ENCODE results near the gene ACAD11.

ACAD11 gene

DNA sequence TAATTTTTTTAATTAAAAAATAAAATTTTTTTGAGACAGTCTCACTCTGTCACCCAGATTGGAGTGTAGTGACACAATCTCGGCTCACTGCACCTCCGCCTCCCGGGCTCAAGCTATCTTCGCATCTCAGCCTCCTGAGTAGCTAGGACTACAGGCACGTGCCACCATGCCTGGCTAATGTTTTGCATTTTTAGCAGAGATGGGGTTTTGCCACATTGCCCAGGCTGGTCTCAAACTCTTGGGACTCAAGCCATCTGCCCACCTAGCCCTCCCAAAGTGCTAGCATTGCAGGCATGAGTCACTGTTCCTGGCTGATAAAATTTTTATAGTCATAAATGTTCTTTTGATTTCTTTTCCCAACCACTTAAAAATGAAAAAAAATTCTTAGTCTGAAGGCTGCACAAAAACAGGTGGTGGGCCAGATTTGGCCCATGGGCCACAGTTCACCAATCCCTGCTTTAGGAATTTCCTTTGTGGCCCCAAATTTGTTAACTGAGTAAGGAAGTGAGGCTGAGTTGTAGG lies 9.7 kb upstream of the ACAD11 start:
- H3K4me1 ChIP-seq (ENCODE audit: control insufficient read depth in 1 of 2, insufficient read depth in 2 of 2, low read length in 2 of 2) = no peaks in the 10 kb centered on the region
- no peak overlapping the region for H3K9ac ChIP-seq (ENCODE audit: low read length)
- no peak overlapping the region for H2AFZ ChIP-seq (ENCODE audit: insufficient read depth, low read length, poor library complexity)
- no peak overlapping the region for H3K23ac ChIP-seq (ENCODE audit: low read length)
- no peak overlapping the region for H3K4ac ChIP-seq (ENCODE audit: low read depth, low read length)
- H2AK5ac ChIP-seq (ENCODE audit: low read length) = no peak overlapping the region
- no peak overlapping the region for H2BK12ac ChIP-seq (ENCODE audit: low read length)
- WGBS (ENCODE audit: extremely low coverage, insufficient coverage, insufficient read length) = no CpG with 5 or more reads among the region's 5 CpGs
- H2BK120ac ChIP-seq (ENCODE audit: insufficient read depth, low read length, poor library complexity) = no peak overlapping the region
- no peaks in the 10 kb centered on the region for H3K9me3 ChIP-seq (ENCODE audit: insufficient read depth, low read depth, low read length)
- no peak overlapping the region for H3K4me2 ChIP-seq (ENCODE audit: low read length)
- H3K14ac ChIP-seq (ENCODE audit: low read length) = no peak overlapping the region
- peaks cover 4 to 6% of the 10 kb centered on the region in 2 experiments for H3K36me3 ChIP-seq (ENCODE audit: control insufficient read depth in 1 of 2, insufficient read depth in 2 of 2, low read length in 2 of 2)
- no peak overlapping the region for H3K27ac ChIP-seq (ENCODE audit: low read depth, low read length)
- H4K91ac ChIP-seq (ENCODE audit: low read depth, low read length) = no peak overlapping the region
- no peak overlapping the region for H3K18ac ChIP-seq (ENCODE audit: low read length)
- DNase-seq = no peak
- no peak overlapping the region for H2BK5ac ChIP-seq (ENCODE audit: low read depth, low read length, poor library complexity)
- no peak overlapping the region for H4K12ac ChIP-seq (ENCODE audit: low read depth, low read length)
- H3K79me1 ChIP-seq (ENCODE audit: low read length) = no peaks in the 10 kb centered on the region
- no peak overlapping the region for H3K4me3 ChIP-seq (ENCODE audit: low read depth, low read length)
- H4K8ac ChIP-seq (ENCODE audit: low read depth, low read length) = no peak overlapping the region
- H3K79me2 ChIP-seq (ENCODE audit: control insufficient read depth, insufficient read depth, low read length, poor library complexity) = no peaks in the 10 kb centered on the region
- H3K27me3 ChIP-seq (ENCODE audit: insufficient read depth, low read length) = no peaks in the 10 kb centered on the region

- no peak for DNase-seq
Observed at GRCh38 chr3:132665230-132665745, 5.7 kb upstream of the ACAD11 start.

GRCh38 chr3:132662212-132662611 lies 2.6 kb upstream of the ACAD11 start:
- no peak overlapping the region for H3K4me2 ChIP-seq (ENCODE audit: low read length)
- no peaks in the 10 kb centered on the region for H3K36me3 ChIP-seq (ENCODE audit: control insufficient read depth in 1 of 2, insufficient read depth in 2 of 2, low read length in 2 of 2)
- no peak overlapping the region for H2BK12ac ChIP-seq (ENCODE audit: low read length)
- no peak overlapping the region for H2AFZ ChIP-seq (ENCODE audit: insufficient read depth, low read length, poor library complexity)
- H2AK5ac ChIP-seq (ENCODE audit: low read length) = no peak overlapping the region
- no peak overlapping the region for H2BK5ac ChIP-seq (ENCODE audit: low read depth, low read length, poor library complexity)
- peaks cover 5% of the 10 kb centered on the region for H3K79me2 ChIP-seq (ENCODE audit: control insufficient read depth, insufficient read depth, low read length, poor library complexity)
- H3K4ac ChIP-seq (ENCODE audit: low read depth, low read length) = no peak overlapping the region
- no peaks in the 10 kb centered on the region for H3K9me3 ChIP-seq (ENCODE audit: insufficient read depth, low read depth, low read length)
- no peak for DNase-seq
- no peak overlapping the region for H2BK120ac ChIP-seq (ENCODE audit: insufficient read depth, low read length, poor library complexity)
- H3K23ac ChIP-seq (ENCODE audit: low read length) = no peak overlapping the region
- H4K8ac ChIP-seq (ENCODE audit: low read depth, low read length) = no peak overlapping the region
- H3K4me1 ChIP-seq (ENCODE audit: control insufficient read depth in 1 of 2, insufficient read depth in 2 of 2, low read length in 2 of 2) = peaks cover 0 to 2% of the 10 kb centered on the region in 2 experiments
- peaks cover 8% of the 10 kb centered on the region for H3K79me1 ChIP-seq (ENCODE audit: low read length)
- H3K27ac ChIP-seq (ENCODE audit: low read depth, low read length) = no peak overlapping the region
- H3K4me3 ChIP-seq (ENCODE audit: low read depth, low read length) = no peak overlapping the region
- no peak overlapping the region for H4K91ac ChIP-seq (ENCODE audit: low read depth, low read length)
- H3K9ac ChIP-seq (ENCODE audit: low read length) = no peak overlapping the region
- H3K14ac ChIP-seq (ENCODE audit: low read length) = no peak overlapping the region
- no peak overlapping the region for H4K12ac ChIP-seq (ENCODE audit: low read depth, low read length)
- no peak overlapping the region for H3K18ac ChIP-seq (ENCODE audit: low read length)
- no peaks in the 10 kb centered on the region for H3K27me3 ChIP-seq (ENCODE audit: insufficient read depth, low read length)

More at GRCh38 chr3:132665230-132665745, 5.7 kb upstream of the ACAD11 start:
- no peak overlapping the region for H3K4me3 ChIP-seq (ENCODE audit: low read depth, low read length)
- no peak overlapping the region for H2BK12ac ChIP-seq (ENCODE audit: low read length)
- H3K27ac ChIP-seq (ENCODE audit: low read depth, low read length) = no peak overlapping the region
- H3K27me3 ChIP-seq (ENCODE audit: insufficient read depth, low read length) = no peaks in the 10 kb centered on the region
- no peak overlapping the region for H4K91ac ChIP-seq (ENCODE audit: low read depth, low read length)
- H3K18ac ChIP-seq (ENCODE audit: low read length) = no peak overlapping the region
- H3K4me2 ChIP-seq (ENCODE audit: low read length) = no peak overlapping the region
- H3K9ac ChIP-seq (ENCODE audit: low read length) = no peak overlapping the region
- H3K36me3 ChIP-seq (ENCODE audit: control insufficient read depth in 1 of 2, insufficient read depth in 2 of 2, low read length in 2 of 2) = no peaks in the 10 kb centered on the region
- no peak overlapping the region for H4K12ac ChIP-seq (ENCODE audit: low read depth, low read length)
- no peak overlapping the region for H3K14ac ChIP-seq (ENCODE audit: low read length)
- H2BK5ac ChIP-seq (ENCODE audit: low read depth, low read length, poor library complexity) = no peak overlapping the region
- H2AK5ac ChIP-seq (ENCODE audit: low read length) = no peak overlapping the region
- peaks cover 3% of the 10 kb centered on the region for H3K79me1 ChIP-seq (ENCODE audit: low read length)
- peaks cover 3% of the 10 kb centered on the region for H3K79me2 ChIP-seq (ENCODE audit: control insufficient read depth, insufficient read depth, low read length, poor library complexity)
- H4K8ac ChIP-seq (ENCODE audit: low read depth, low read length) = no peak overlapping the region
- no CpG with 5 or more reads among the region's 3 CpGs for WGBS (ENCODE audit: extremely low coverage, insufficient coverage, insufficient read length)
- no peaks in the 10 kb centered on the region for H3K9me3 ChIP-seq (ENCODE audit: insufficient read depth, low read depth, low read length)
- no peak overlapping the region for H2BK120ac ChIP-seq (ENCODE audit: insufficient read depth, low read length, poor library complexity)
- no peak overlapping the region for H3K23ac ChIP-seq (ENCODE audit: low read length)
- H3K4me1 ChIP-seq (ENCODE audit: control insufficient read depth in 1 of 2, insufficient read depth in 2 of 2, low read length in 2 of 2) = no peaks in the 10 kb centered on the region
- no peak overlapping the region for H3K4ac ChIP-seq (ENCODE audit: low read depth, low read length)
- H2AFZ ChIP-seq (ENCODE audit: insufficient read depth, low read length, poor library complexity) = no peak overlapping the region

GRCh38 chr3:132661101-132661500 lies 1.5 kb upstream of the ACAD11 start:
- H3K9ac ChIP-seq (ENCODE audit: low read length) = no peak overlapping the region
- no peak overlapping the region for H2AK5ac ChIP-seq (ENCODE audit: low read length)
- H3K27me3 ChIP-seq (ENCODE audit: insufficient read depth, low read length) = no peaks in the 10 kb centered on the region
- no peak overlapping the region for H3K4ac ChIP-seq (ENCODE audit: low read depth, low read length)
- H3K4me2 ChIP-seq (ENCODE audit: low read length) = peak overlapping the region; percentile 100
- H3K9me3 ChIP-seq (ENCODE audit: insufficient read depth, low read depth, low read length) = no peaks in the 10 kb centered on the region
- no peak overlapping the region for H3K4me3 ChIP-seq (ENCODE audit: low read depth, low read length)
- peaks cover 5% of the 10 kb centered on the region for H3K79me2 ChIP-seq (ENCODE audit: control insufficient read depth, insufficient read depth, low read length, poor library complexity)
- peaks cover 8% of the 10 kb centered on the region for H3K79me1 ChIP-seq (ENCODE audit: low read length)
- no peak overlapping the region for H3K23ac ChIP-seq (ENCODE audit: low read length)
- H4K8ac ChIP-seq (ENCODE audit: low read depth, low read length) = no peak overlapping the region
- no peak overlapping the region for H2BK12ac ChIP-seq (ENCODE audit: low read length)
- H4K12ac ChIP-seq (ENCODE audit: low read depth, low read length) = no peak overlapping the region
- H3K14ac ChIP-seq (ENCODE audit: low read length) = no peak overlapping the region
- H2AFZ ChIP-seq (ENCODE audit: insufficient read depth, low read length, poor library complexity) = no peak overlapping the region
- H3K27ac ChIP-seq (ENCODE audit: low read depth, low read length) = no peak overlapping the region
- no CpG with 5 or more reads among the region's 8 CpGs for WGBS (ENCODE audit: extremely low coverage, insufficient coverage, insufficient read length)
- H2BK120ac ChIP-seq (ENCODE audit: insufficient read depth, low read length, poor library complexity) = no peak overlapping the region
- H4K91ac ChIP-seq (ENCODE audit: low read depth, low read length) = no peak overlapping the region
- no peak overlapping the region for H3K18ac ChIP-seq (ENCODE audit: low read length)
- H3K4me1 ChIP-seq (ENCODE audit: control insufficient read depth in 1 of 2, insufficient read depth in 2 of 2, low read length in 2 of 2) = peaks cover 0 to 2% of the 10 kb centered on the region in 2 experiments
- no peak overlapping the region for H2BK5ac ChIP-seq (ENCODE audit: low read depth, low read length, poor library complexity)
- no peaks in the 10 kb centered on the region for H3K36me3 ChIP-seq (ENCODE audit: control insufficient read depth in 1 of 2, insufficient read depth in 2 of 2, low read length in 2 of 2)
- DNase-seq = peak in 1 of 2 donors; percentile 24

Measured in trophoblast cell (in vitro differentiated cells and primary cell).